Prostate gland (tissue), 2 donors: ENCODE data around the gene CALM3. TPM values are rescaled to one million over a fixed set of nuclear protein-coding genes. Genes with fewer than 3 reads are reported as not detected.

Experiments used
- DNase-seq: peaks from one replicate; pipeline ENCODE4 v3.0.0-alpha.2; 2019; ENCODE audit warnings: low spot score
- H3K27ac ChIP-seq, 2 donors: fragments of 200-600 bp; sonication (generic); 2 replicates each; pipeline ENCODE4 v1.5.1; 2017 to 2019
- H3K27me3 ChIP-seq: fragments of 200-600 bp; sonication (generic); replicated peaks from 2 replicates; pipeline ENCODE4 v1.5.1; 2019; ENCODE audit not compliant: insufficient read depth
- H3K36me3 ChIP-seq, 2 donors: fragments of 200-600 bp; sonication (generic); 1 replicate in 1 of 2; 2 replicates in 1 of 2; pipeline versions ENCODE4 v1.5.1 to v1.8.1; 2017 to 2019
- H3K4me1 ChIP-seq: fragments of 200-600 bp; sonication (generic); replicated peaks from 2 replicates; pipeline ENCODE4 v1.5.1; 2019
- H3K4me3 ChIP-seq, 2 donors: fragments of 200-600 bp; sonication (generic); 2 replicates each; pipeline ENCODE4 v1.5.1; 2017 to 2019
- H3K9me3 ChIP-seq: fragments of 200-600 bp; sonication (generic); 2 replicates; pipeline ENCODE4 v1.5.1; 2017
- POLR2A ChIP-seq: fragments of 450-650 bp; IDR thresholded peaks from one replicate; pipeline ENCODE4 v1.6.1; 2016; ENCODE audit warnings: antibody characterized with exemption, mild to moderate bottlenecking
- POLR2AphosphoS5 ChIP-seq: sonication (generic); formaldehyde crosslinking; IDR thresholded peaks from one replicate; pipeline ENCODE4 v1.6.1; 2017; ENCODE audit warnings: antibody characterized with exemption
- WGBS: methylation state at CpG from one replicate; pipeline ENCODE4 v1.1.5; 2018; 5-methylcytosine and 5-hydroxymethylcytosine counted together
- intact Hi-C: fragments of 100-400 bp; cut with DNase I; formaldehyde crosslinking; loops from one replicate; pipeline ENCODE4 v1.14.2; 2022
- total RNA-seq, 2 donors: library from RNA; depleted of rRNA; stranded (reverse); fragments of >200 nt; gene quantifications; one replicate each; pipeline ENCODE4 v1.1.0, GENCODE V29; 2016
- TF ChIP-seq, protein P1 (sequence below), 4 experiments: fragments of 200-600 bp in 2 of 4; fragments of 450-650 bp in 2 of 4; sonication (generic) in 2 of 4; IDR thresholded peaks; 1 replicate in 3 of 4; 2 replicates in 1 of 4; pipeline ENCODE4 v1.5.1; 2016 to 2019; ENCODE audit warnings: antibody characterized with exemption in 4 of 4, mild to moderate bottlenecking in 2 of 4, moderate library complexity in 2 of 4

The CALM3 gene
- total RNA-seq, 2 donors from 2014 or later: 166 to 171 TPM

DNA sequence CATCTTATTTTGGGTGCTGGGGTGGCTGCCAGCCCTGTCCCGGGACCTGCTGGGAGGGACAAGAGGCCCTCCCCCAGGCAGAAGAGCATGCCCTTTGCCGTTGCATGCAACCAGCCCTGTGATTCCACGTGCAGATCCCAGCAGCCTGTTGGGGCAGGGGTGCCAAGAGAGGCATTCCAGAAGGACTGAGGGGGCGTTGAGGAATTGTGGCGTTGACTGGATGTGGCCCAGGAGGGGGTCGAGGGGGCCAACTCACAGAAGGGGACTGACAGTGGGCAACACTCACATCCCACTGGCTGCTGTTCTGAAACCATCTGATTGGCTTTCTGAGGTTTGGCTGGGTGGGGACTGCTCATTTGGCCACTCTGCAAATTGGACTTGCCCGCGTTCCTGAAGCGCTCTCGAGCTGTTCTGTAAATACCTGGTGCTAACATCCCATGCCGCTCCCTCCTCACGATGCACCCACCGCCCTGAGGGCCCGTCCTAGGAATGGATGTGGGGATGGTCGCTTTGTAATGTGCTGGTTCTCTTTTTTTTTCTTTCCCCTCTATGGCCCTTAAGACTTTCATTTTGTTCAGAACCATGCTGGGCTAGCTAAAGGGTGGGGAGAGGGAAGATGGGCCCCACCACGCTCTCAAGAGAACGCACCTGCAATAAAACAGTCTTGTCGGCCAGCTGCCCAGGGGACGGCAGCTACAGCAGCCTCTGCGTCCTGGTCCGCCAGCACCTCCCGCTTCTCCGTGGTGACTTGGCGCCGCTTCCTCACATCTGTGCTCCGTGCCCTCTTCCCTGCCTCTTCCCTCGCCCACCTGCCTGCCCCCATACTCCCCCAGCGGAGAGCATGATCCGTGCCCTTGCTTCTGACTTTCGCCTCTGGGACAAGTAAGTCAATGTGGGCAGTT lies 8.6 kb downstream of the CALM3 start:
- Histone ChIP-seq H3K27ac (no peak overlapping the region), H3K4me3 (no peak overlapping the region), H3K27me3 (no peaks in the 10 kb centered on the region), H3K4me1 (no peaks in the 10 kb centered on the region), H3K9me3 (no peaks in the 10 kb centered on the region), H3K36me3 (peaks cover 10 to 15% of the 10 kb centered on the region in 2 donors)
- intact Hi-C loops: no loop called here
- no peak for DNase-seq
- 58% methylated on average over 30 of the region's 30 CpGs for WGBS
- TF ChIP-seq POLR2A: no peak
- TF ChIP-seq POLR2AphosphoS5: no peak
- TF ChIP-seq, protein P1, sequence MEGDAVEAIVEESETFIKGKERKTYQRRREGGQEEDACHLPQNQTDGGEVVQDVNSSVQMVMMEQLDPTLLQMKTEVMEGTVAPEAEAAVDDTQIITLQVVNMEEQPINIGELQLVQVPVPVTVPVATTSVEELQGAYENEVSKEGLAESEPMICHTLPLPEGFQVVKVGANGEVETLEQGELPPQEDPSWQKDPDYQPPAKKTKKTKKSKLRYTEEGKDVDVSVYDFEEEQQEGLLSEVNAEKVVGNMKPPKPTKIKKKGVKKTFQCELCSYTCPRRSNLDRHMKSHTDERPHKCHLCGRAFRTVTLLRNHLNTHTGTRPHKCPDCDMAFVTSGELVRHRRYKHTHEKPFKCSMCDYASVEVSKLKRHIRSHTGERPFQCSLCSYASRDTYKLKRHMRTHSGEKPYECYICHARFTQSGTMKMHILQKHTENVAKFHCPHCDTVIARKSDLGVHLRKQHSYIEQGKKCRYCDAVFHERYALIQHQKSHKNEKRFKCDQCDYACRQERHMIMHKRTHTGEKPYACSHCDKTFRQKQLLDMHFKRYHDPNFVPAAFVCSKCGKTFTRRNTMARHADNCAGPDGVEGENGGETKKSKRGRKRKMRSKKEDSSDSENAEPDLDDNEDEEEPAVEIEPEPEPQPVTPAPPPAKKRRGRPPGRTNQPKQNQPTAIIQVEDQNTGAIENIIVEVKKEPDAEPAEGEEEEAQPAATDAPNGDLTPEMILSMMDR (IDR thresholded peaks at IDR 0.05): no peak

- Histone ChIP-seq H3K4me1 (no peaks in the 10 kb centered on the region), H3K9me3 (no peaks in the 10 kb centered on the region), H3K27ac (no peak overlapping the region), H3K36me3 (peaks cover 10 to 15% of the 10 kb centered on the region in 2 donors), H3K4me3 (no peak overlapping the region), H3K27me3 (no peaks in the 10 kb centered on the region)
- intact Hi-C loops: no loop called here
- 57% methylated on average over 5 of the region's 5 CpGs for WGBS
- TF ChIP-seq POLR2AphosphoS5 (no peak), POLR2A (no peak)
- TF ChIP-seq, protein P1 (IDR thresholded peaks at IDR 0.05): no peak
- no peak for DNase-seq
Measured at GRCh38 chr19:46610413-46610775, 9.3 kb downstream of the CALM3 start.

DNA sequence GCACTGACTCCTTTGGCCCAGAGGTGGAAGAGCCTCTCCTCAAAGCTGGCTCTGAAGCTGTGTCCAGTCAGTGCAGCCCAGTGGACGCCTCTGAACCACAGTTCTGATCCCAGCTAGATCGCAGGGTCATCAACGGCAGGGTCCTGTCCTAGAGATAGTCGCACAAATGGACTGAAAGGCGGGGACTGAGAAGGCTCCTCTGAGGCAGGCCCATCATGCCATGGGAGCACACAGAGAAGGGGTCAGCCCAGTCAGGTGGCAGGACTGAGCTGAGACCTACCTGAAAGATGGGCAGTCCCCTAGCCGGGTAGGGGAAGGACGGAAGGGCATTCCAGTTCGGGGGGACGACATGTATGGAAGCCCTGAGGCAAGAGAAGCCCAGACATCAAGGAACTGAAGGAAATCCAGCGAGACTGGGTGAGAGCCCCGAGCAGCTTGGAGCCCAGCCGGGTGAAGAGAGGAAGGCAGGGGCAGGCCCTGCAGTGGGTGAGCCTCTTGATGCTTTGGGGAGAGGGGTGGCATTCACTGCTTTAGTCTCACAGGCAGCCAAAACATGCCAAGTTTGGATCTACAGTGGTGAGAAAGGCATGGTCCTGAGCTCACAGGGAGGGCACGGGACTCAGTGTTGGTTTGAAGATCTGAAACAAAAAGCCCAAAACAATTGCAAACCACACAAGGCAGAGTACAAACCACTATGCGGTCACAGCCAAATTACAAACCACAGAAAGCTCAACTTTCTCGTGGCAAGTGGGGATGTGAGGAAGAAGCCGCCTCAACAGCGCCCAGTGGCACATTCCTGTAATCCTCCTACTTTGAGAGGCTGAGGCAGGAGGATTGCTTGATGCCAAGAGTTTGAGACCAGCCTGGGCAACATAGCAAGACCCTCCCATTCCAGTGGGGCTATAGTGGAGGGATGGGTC lies 10.0 kb downstream of the CALM3 start:
- TF ChIP-seq POLR2AphosphoS5 (no peak), POLR2A (no peak)
- TF ChIP-seq, protein P1 (IDR thresholded peaks at IDR 0.05): no peak
- no peak overlapping the region for H3K4me3 ChIP-seq
- no peak for DNase-seq
- H3K9me3 ChIP-seq: no peaks in the 10 kb centered on the region
- no peaks in the 10 kb centered on the region for H3K27me3 ChIP-seq
- intact Hi-C loops: no loop called here
- H3K27ac ChIP-seq: no peak overlapping the region
- H3K36me3 ChIP-seq: peaks cover 10 to 15% of the 10 kb centered on the region in 2 donors
- no peaks in the 10 kb centered on the region for H3K4me1 ChIP-seq
- WGBS: 71% methylated on average over 17 of the region's 17 CpGs

DNA sequence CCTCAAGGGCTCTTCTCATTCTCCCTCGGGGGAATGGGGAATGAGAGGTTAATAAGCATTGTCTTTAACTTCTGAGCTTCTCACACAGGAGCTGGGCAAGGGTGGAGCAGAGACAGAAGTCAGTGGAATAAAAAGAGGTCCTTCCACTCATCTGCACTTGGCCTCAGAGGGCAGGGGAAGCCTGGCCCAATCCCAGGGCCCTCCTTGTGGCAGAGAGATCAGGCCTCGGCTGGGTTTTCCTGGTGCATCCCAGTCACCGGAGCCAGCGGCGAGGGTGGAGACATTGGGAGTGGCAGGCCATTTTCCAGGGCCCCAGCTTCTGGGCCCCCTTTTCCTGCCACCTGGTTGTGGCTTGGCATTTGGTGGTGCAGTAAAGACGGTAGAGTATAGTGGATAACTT lies 10.6 kb downstream of the CALM3 start:
- no peak for TF ChIP-seq POLR2AphosphoS5
- TF ChIP-seq, protein P1 (IDR thresholded peaks at IDR 0.05): no peak
- no peak for TF ChIP-seq POLR2A
- DNase-seq: no peak
- intact Hi-C loops: no loop called here
- no peak overlapping the region for H3K4me3 ChIP-seq
- no peaks in the 10 kb centered on the region for H3K27me3 ChIP-seq
- no peak overlapping the region for H3K27ac ChIP-seq
- peaks cover 10 to 15% of the 10 kb centered on the region in 2 donors for H3K36me3 ChIP-seq
- WGBS: 67% methylated on average over 6 of the region's 6 CpGs
- H3K4me1 ChIP-seq: no peaks in the 10 kb centered on the region
- no peaks in the 10 kb centered on the region for H3K9me3 ChIP-seq
